ENCODE measurements around the gene ARFGEF3. TPM values are rescaled to one million over a fixed set of nuclear protein-coding genes. Genes with fewer than 3 reads are reported as not detected.

ARFGEF3 gene
- total RNA-seq, 1 donor from 2014 or later: 3.8 TPM

- H3K27ac ChIP-seq: no peak overlapping the region
- H3K4me1 ChIP-seq: peaks cover 17% of the 10 kb centered on the region
- Mint-ChIP-seq H3K36me3 (no peaks in the 10 kb centered on the region), H3K27me3 (ENCODE audit: insufficient read depth, low read depth) (no peaks in the 10 kb centered on the region), H3K27ac (peak overlapping the region; percentile 38), H3K9me3 (no peaks in the 10 kb centered on the region), H3K4me3 (no peak overlapping the region), H3K4me1 (peaks cover 38% of the 10 kb centered on the region)
- H3K4me2 ChIP-seq: no peak overlapping the region
- no peak for TF ChIP-seq EZH2phosphoT487 (IDR thresholded peaks at IDR 0.05)
- no peak for TF ChIP-seq CTCF (IDR thresholded peaks at IDR 0.05)
- no peak for TF ChIP-seq EZH2 (IDR thresholded peaks at IDR 0.05)
- H3K4me3 ChIP-seq: no peak overlapping the region
- no peak overlapping the region for H3K9ac ChIP-seq
- H3K36me3 ChIP-seq: no peaks in the 10 kb centered on the region
- no peak overlapping the region for H2AFZ ChIP-seq (replicated peaks)
- H3K79me2 ChIP-seq (ENCODE audit: low read depth): no peaks in the 10 kb centered on the region
- H3K27me3 ChIP-seq: no peaks in the 10 kb centered on the region
- no peaks in the 10 kb centered on the region for H3F3A ChIP-seq (ENCODE audit: low read depth)
- DNase-seq (ENCODE audit: low spot score): no peak
- H4K20me1 ChIP-seq (ENCODE audit: low read depth): no peaks in the 10 kb centered on the region
- no peaks in the 10 kb centered on the region for H3K9me3 ChIP-seq (ENCODE audit: low read depth)
Measured at GRCh38 chr6:138230759-138231380, 69.1 kb downstream of the ARFGEF3 start.

- Mint-ChIP-seq H3K4me3 (no peak overlapping the region), H3K36me3 (no peaks in the 10 kb centered on the region), H3K27ac (peak overlapping the region; percentile 12), H3K27me3 (ENCODE audit: insufficient read depth, low read depth) (no peaks in the 10 kb centered on the region), H3K4me1 (peaks cover 37% of the 10 kb centered on the region), H3K9me3 (no peaks in the 10 kb centered on the region)
- no peaks in the 10 kb centered on the region for H3K36me3 ChIP-seq
- no peaks in the 10 kb centered on the region for H4K20me1 ChIP-seq (ENCODE audit: low read depth)
- H3K4me1 ChIP-seq: peaks cover 17% of the 10 kb centered on the region
- no peaks in the 10 kb centered on the region for H3K9me3 ChIP-seq (ENCODE audit: low read depth)
- no peak for DNase-seq (ENCODE audit: low spot score)
- no peak overlapping the region for H3K27ac ChIP-seq
- H3K4me3 ChIP-seq: no peak overlapping the region
- no peak overlapping the region for H3K4me2 ChIP-seq
- no peaks in the 10 kb centered on the region for H3K79me2 ChIP-seq (ENCODE audit: low read depth)
- TF ChIP-seq CTCF (IDR thresholded peaks at IDR 0.05) (no peak), EZH2phosphoT487 (IDR thresholded peaks at IDR 0.05) (no peak), EZH2 (IDR thresholded peaks at IDR 0.05) (no peak)
- no peak overlapping the region for H3K9ac ChIP-seq
- H2AFZ ChIP-seq (replicated peaks): no peak overlapping the region
- H3F3A ChIP-seq (ENCODE audit: low read depth): no peaks in the 10 kb centered on the region
- H3K27me3 ChIP-seq: no peaks in the 10 kb centered on the region
Measured at GRCh38 chr6:138231381-138231886, 69.7 kb downstream of the ARFGEF3 start.

GRCh38 chr6:138234363-138234762 lies 72.6 kb downstream of the ARFGEF3 start:
- Histone ChIP-seq H3K9me3 (ENCODE audit: low read depth) (no peaks in the 10 kb centered on the region), H3K9ac (no peak overlapping the region), H3F3A (ENCODE audit: low read depth) (no peaks in the 10 kb centered on the region), H3K4me2 (no peak overlapping the region), H3K27ac (no peak overlapping the region), H2AFZ (replicated peaks) (no peak overlapping the region), H3K36me3 (no peaks in the 10 kb centered on the region), H3K4me3 (no peak overlapping the region), H4K20me1 (ENCODE audit: low read depth) (no peaks in the 10 kb centered on the region), H3K79me2 (ENCODE audit: low read depth) (no peaks in the 10 kb centered on the region), H3K4me1 (peaks cover 4% of the 10 kb centered on the region), H3K27me3 (no peaks in the 10 kb centered on the region)
- Mint-ChIP-seq H3K27ac (no peak overlapping the region), H3K9me3 (no peaks in the 10 kb centered on the region), H3K27me3 (ENCODE audit: insufficient read depth, low read depth) (no peaks in the 10 kb centered on the region), H3K4me3 (no peak overlapping the region), H3K36me3 (no peaks in the 10 kb centered on the region), H3K4me1 (peaks cover 15% of the 10 kb centered on the region)
- TF ChIP-seq EZH2phosphoT487 (IDR thresholded peaks at IDR 0.05) (no peak), CTCF (IDR thresholded peaks at IDR 0.05) (no peak), EZH2 (IDR thresholded peaks at IDR 0.05) (no peak)
- no peak for DNase-seq (ENCODE audit: low spot score)
